HepG2 (cell line): ENCODE results near the gene PRKRIP1. TPM values are rescaled to one million over a fixed set of nuclear protein-coding genes. Genes with fewer than 3 reads are reported as not detected.

Source experiments
- AHR ChIP-seq: IDR thresholded peaks from 2 replicates; pipeline ENCODE4 v1.6.1; 2018; ENCODE audit warnings: missing genetic modification reagents, missing compliant biosample characterization
- ARID4A ChIP-seq: sonication (generic); formaldehyde crosslinking; IDR thresholded peaks from 2 replicates; pipeline ENCODE4 v1.5.0; 2020; ENCODE audit warnings: mild to moderate bottlenecking, missing genetic modification reagents, borderline replicate concordance
- ARNT2 ChIP-seq: sonication (generic); formaldehyde crosslinking; IDR thresholded peaks from 2 replicates; pipeline ENCODE4 v1.8.0; 2022; ENCODE audit warnings: mild to moderate bottlenecking, low read depth, missing genetic modification reagents, moderate library complexity
- DRAP1 ChIP-seq: IDR thresholded peaks from 2 replicates; pipeline ENCODE4 v1.6.1; 2016; ENCODE audit warnings: missing genetic modification reagents, missing compliant biosample characterization
- ELF1 ChIP-seq: sonication (generic); formaldehyde crosslinking; IDR thresholded peaks from 2 replicates; pipeline ENCODE4 v1.4.0; 2020; ENCODE audit warnings: missing genetic modification reagents
- GLI4 ChIP-seq: sonication (generic); formaldehyde crosslinking; IDR thresholded peaks from 2 replicates; pipeline ENCODE4 v1.5.1; 2020; ENCODE audit warnings: missing genetic modification reagents, mild to moderate bottlenecking, moderate library complexity, borderline replicate concordance
- ISL2 ChIP-seq: sonication (generic); formaldehyde crosslinking; IDR thresholded peaks from 2 replicates; pipeline ENCODE4 v1.5.0; 2020; ENCODE audit warnings: missing genetic modification reagents
- NR2C2 ChIP-seq: sonication (generic); formaldehyde crosslinking; IDR thresholded peaks from 2 replicates; pipeline ENCODE4 v1.4.0; 2020; ENCODE audit warnings: missing genetic modification reagents, mild to moderate bottlenecking, moderate library complexity, borderline replicate concordance
- POLR2A ChIP-seq, 2 experiments: IDR thresholded peaks; 2 replicates each; pipeline ENCODE4 v1.6.1; 2011; ENCODE audit warnings: low read depth in 2 of 2, low read length in 2 of 2, mild to moderate bottlenecking in 1 of 2, moderate library complexity in 1 of 2; ENCODE audit not compliant: insufficient read depth in 1 of 2
- RBM39 ChIP-seq: fragments of 200-400 bp; formaldehyde crosslinking; IDR thresholded peaks from one replicate; pipeline ENCODE4 v1.6.1; 2018; ENCODE audit warnings: antibody characterized with exemption, mild to moderate bottlenecking, low read depth, low read length; ENCODE audit not compliant: poor library complexity, severe bottlenecking
- SALL1 ChIP-seq: sonication (generic); formaldehyde crosslinking; IDR thresholded peaks from 2 replicates; pipeline ENCODE4 v1.8.0; 2022; ENCODE audit warnings: mild to moderate bottlenecking, missing genetic modification reagents
- SALL2 ChIP-seq: sonication (generic); formaldehyde crosslinking; IDR thresholded peaks from 2 replicates; pipeline ENCODE4 v1.8.1; 2023; ENCODE audit warnings: mild to moderate bottlenecking, missing genetic modification reagents, inconsistent platforms
- SRY ChIP-seq: sonication (generic); formaldehyde crosslinking; IDR thresholded peaks from 2 replicates; pipeline ENCODE4 v1.8.0; 2022; ENCODE audit warnings: mild to moderate bottlenecking, missing genetic modification reagents
- TOE1 ChIP-seq: sonication (generic); formaldehyde crosslinking; IDR thresholded peaks from 2 replicates; pipeline ENCODE4 v1.4.0; 2020; ENCODE audit warnings: mild to moderate bottlenecking, missing genetic modification reagents
- TOPORS ChIP-seq: sonication (generic); formaldehyde crosslinking; IDR thresholded peaks from 2 replicates; pipeline ENCODE4 v1.8.0; 2023; ENCODE audit warnings: mild to moderate bottlenecking, missing genetic modification reagents
- ZNF136 ChIP-seq: sonication (generic); formaldehyde crosslinking; IDR thresholded peaks from 2 replicates; pipeline ENCODE4 v1.8.1; 2022; ENCODE audit warnings: low read depth, mild to moderate bottlenecking, moderate library complexity, missing genetic modification reagents
- ZNF614 ChIP-seq: IDR thresholded peaks from 2 replicates; pipeline ENCODE4 v1.6.1; 2018; ENCODE audit warnings: missing biosample characterization, missing genetic modification reagents, inconsistent platforms, borderline replicate concordance
- ZNF670 ChIP-seq: sonication (generic); formaldehyde crosslinking; IDR thresholded peaks from 2 replicates; pipeline ENCODE4 v1.8.0; 2022; ENCODE audit warnings: mild to moderate bottlenecking, missing genetic modification reagents, borderline replicate concordance
- ZNF704 ChIP-seq: sonication (generic); formaldehyde crosslinking; IDR thresholded peaks from 2 replicates; pipeline ENCODE4 v1.8.1; 2023; ENCODE audit warnings: mild to moderate bottlenecking, inconsistent platforms, moderate library complexity, missing genetic modification reagents, borderline replicate concordance
- ZNF777 ChIP-seq: sonication (generic); formaldehyde crosslinking; IDR thresholded peaks from 2 replicates; pipeline ENCODE4 v1.4.0; 2020; ENCODE audit warnings: missing genetic modification reagents
- ZNF800 ChIP-seq: sonication (generic); formaldehyde crosslinking; IDR thresholded peaks from 2 replicates; pipeline ENCODE4 v1.4.0; 2020; ENCODE audit warnings: missing genetic modification reagents
- ZNF883 ChIP-seq: sonication (generic); formaldehyde crosslinking; IDR thresholded peaks from 2 replicates; pipeline ENCODE4 v1.5.1; 2020; ENCODE audit warnings: mild to moderate bottlenecking, missing genetic modification reagents; ENCODE audit errors: not compliant biosample characterization
- polyA plus RNA-seq, 8 experiments: library from polyadenylated mRNA; depleted of rRNA in 3 of 8; stranded (reverse) in 7 of 8; unstranded in 1 of 8; fragments of >200 nt; fragmentation: Illumina TruSeq in 4 of 8; extraction: Trizol in 4 of 8; gene quantifications; 2 replicates each; pipeline versions ENCODE4 v1.2.1 to v1.2.3, GENCODE V29; 2011 to 2016; ENCODE audit warnings: low read depth in 4 of 8, missing spikeins in 1 of 8, mixed read lengths in 1 of 8; ENCODE audit not compliant: insufficient read depth in 1 of 8
- total RNA-seq, 5 experiments: library from RNA; depleted of rRNA; stranded (reverse); fragments of >200 nt; fragmentation: Illumina TruSeq; extraction: Trizol; gene quantifications; 2 replicates each; pipeline ENCODE4 v1.2.3, GENCODE V29; 2016; ENCODE audit warnings: low read depth in 1 of 5

PRKRIP1 gene
- total and polyA plus RNA-seq, 2 of the 13 experiments (the other 11 are each of a cell fraction or from before 2014, with no cell fraction given) = 13.2 to 16.8 TPM

GRCh38 chr7:102464577-102465280 lies 68.6 kb downstream of the PRKRIP1 start, which contains the start of the genes ALKBH4 and LRWD1 (continued):
- TF ChIP-seq ZNF136 (CRISPR knock-in tag) (no peak), ARID4A (CRISPR knock-in tag) (peak; percentile 99), AHR (CRISPR knock-in tag) (no peak), ZNF883 (CRISPR knock-in tag) (no peak), SALL1 (CRISPR knock-in tag) (peak; percentile 81), TOPORS (CRISPR knock-in tag) (peak; percentile 71; the same call in 1 of the 2 replicates), ZNF777 (CRISPR knock-in tag) (peak; percentile 95), ISL2 (CRISPR knock-in tag) (0 out of 2 replicates have a peak, but pooled peaks have one; percentile 24), GLI4 (peak; percentile 76; the same call in 1 of the 2 replicates), ZNF670 (CRISPR knock-in tag) (no peak), ZNF614 (CRISPR knock-in tag) (peak; percentile 23; the same call in 1 of the 2 replicates), ELF1 (peak; percentile 65; the same call in 1 of the 2 replicates), RBM39 (no peak), NR2C2 (peak; percentile 89), ARNT2 (CRISPR knock-in tag) (peak; percentile 78; the same call in 1 of the 2 replicates), POLR2A (IDR thresholded peaks at IDR 0.05; ENCODE audit: insufficient read depth in 1 of 2, low read depth in 2 of 2, low read length in 2 of 2) (peak in 1 of 2 experiments; percentile 66; a peak in 2 of 4 replicates), SRY (CRISPR knock-in tag) (peak; percentile 31; the same call in 1 of the 2 replicates), SALL2 (CRISPR knock-in tag) (peak; percentile 57; the same call in 1 of the 2 replicates), TOE1 (CRISPR knock-in tag) (peak; percentile 52; the same call in 1 of the 2 replicates), DRAP1 (peak; percentile 46), ZNF704 (CRISPR knock-in tag) (no peak; the same call in 1 of the 2 replicates), ZNF800 (CRISPR knock-in tag) (0 out of 2 replicates have a peak, but pooled peaks have one; percentile 43)
